HG02610 (cell line): ENCODE measurements around the gene TMEM256.

Experiments used
- ATAC-seq: cut with Tn5 transposase; IDR thresholded peaks from one replicate; pipeline ENCODE4 v1.9.1; 2021; ENCODE audit warnings: mild to moderate bottlenecking, moderate library complexity; ENCODE audit not compliant: unreplicated experiment

TMEM256 gene

GRCh38 chr17:7431231-7431630 is 27.3 kb upstream of the TMEM256 start:
- ATAC-seq = no peak

GRCh38 chr17:7429722-7430121 is 25.8 kb upstream of the TMEM256 start:
- no peak for ATAC-seq

- no peak for ATAC-seq
Measured at GRCh38 chr17:7428557-7428956, 24.7 kb upstream of the TMEM256 start, which contains the start of gene SPEM3. SPEM3 (plus strand) TSS chr17:7428857; CDS start chr17:7428903, 46 bp downstream.

GRCh38 chr17:7427549-7427948 is 23.7 kb upstream of the TMEM256 start:
- no peak for ATAC-seq

DNA sequence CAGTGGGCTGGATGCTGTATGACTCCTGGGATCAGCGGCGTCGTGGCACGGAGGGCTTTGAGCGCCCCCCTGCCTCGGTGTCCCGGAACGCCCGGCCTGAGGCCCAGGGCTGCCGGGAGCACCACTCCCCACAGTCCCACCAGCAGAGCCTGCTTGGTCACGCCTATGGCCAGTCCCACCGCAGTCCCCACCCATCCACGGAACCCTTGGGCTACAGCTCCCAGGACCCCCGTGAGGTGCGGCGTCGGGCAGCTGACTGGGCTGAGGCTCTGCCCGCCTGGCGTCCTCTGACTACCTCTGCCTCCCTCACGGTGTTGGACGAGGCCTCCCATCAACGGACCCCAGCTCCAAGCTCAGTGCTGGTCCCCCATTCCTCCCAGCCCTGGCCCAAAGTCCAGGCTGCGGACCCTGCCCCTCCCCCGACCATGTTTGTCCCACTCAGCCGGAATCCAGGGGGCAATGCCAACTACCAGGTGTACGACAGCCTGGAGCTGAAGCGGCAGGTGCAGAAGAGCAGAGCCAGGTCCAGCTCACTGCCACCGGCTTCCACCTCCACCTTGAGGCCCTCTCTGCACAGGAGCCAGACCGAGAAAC is 23.1 kb upstream of the TMEM256 start:
- ATAC-seq = no peak

GRCh38 chr17:7426203-7426863 is 22.4 kb upstream of the TMEM256 start:
- ATAC-seq = no peak

DNA sequence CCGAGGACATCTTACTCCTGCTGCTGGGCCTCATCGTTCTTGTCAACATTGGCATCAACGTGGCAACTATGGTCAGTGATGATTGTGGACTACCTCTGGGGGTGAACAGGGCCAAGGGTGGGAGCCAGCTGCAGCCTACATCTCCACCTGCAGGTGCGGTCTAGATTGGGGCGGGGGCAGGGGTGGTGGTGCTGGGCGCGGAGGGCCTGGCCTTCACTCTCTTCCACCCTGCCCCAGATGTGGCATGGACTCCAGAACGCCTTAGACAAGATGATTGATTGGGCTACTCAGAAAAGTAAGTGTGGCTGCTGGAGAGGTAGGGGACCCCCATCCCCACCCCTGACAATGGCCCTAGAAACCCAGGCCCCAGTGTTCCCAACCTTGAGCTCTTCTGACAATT is 21.9 kb upstream of the TMEM256 start:
- no peak for ATAC-seq

DNA sequence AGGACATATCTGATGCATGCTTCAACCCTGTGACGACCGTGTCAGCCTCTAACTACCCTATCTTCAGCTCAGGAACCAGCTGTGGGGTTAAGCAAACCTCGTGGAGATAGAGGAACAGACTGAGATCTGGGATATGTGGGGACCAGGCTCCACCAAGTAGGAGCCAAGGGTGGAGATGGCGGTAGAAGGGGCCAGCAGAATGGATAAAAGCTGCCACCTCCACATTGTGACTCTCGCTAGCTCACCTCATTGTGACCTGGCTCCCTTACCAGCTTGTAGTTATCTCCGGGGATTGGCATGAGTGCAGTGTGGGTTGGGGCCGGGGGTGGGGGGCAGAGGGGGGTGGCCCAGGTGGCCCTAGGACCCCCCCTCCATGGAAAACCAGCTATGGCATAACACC is 21.4 kb upstream of the TMEM256 start, which contains the start of gene SPEM2:
Gene SPEM2, plus strand, starts transcription at position 301 of the 400 bp plus-strand sequence. Its CDS starts 73 bp downstream, at position 374.
- ATAC-seq = no peak

GRCh38 chr17:7423679-7424078 is 19.8 kb upstream of the TMEM256 start:
- ATAC-seq = no peak

DNA sequence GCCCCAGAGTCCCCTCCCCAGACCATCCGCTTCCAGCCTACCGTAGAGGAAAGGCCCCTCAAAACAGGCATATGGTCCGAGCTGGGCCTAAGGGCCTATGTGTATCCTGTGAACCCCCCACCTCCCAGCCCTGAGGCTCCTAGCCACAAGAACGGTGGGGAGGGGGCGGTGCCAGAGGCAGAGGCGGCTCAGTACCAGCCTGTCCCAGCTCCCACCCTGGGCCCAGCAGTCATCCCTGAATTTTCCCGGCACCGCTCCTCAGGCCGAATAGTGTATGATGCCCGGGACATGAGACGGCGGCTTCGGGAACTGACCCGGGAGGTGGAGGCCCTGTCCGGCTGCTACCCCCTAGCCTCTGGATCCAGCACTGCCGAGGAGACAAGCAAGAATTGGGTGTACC is 17.3 kb upstream of the TMEM256 start:
- ATAC-seq = no peak

DNA sequence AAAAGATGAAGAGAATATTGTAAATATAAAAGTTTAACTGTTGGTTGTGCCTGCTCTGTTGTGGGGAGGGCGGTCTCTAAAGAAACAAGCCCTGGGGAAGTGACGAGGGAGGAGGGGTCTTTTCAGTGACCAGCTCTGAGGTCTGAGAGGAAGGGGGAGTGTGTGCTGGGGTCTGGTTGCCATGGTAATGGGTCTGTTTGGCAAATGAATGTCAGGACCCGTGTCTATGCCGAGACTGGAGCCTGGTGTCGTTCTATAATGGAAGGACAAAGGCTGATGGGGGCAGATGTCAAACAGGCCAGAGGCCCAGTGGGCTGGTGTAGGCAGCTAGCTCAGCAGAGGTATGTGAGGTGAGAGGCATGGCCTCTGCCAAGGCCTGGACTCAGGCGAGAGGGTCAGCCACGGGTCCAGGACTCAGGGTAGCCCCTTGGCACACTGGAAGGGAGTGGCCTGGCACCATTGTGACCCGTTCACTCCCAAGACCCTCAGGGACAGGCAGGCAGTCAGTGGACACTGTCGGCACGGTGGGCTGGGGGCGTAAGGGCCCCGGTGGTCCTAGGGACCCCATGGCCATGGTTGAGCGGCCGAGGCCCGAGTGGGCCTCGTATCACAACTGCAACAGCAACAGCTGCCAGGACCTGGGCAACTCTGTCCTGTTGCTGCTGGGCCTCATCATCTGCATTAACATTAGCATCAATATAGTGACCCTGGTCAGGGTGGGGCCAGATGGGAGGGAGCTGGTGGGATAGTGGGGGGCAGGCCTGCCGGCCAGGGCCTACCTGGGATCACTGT is 16.1 kb upstream of the TMEM256 start, which contains the start of gene SPEM1:
Gene SPEM1, plus strand, starts transcription at position 506 of the 792 bp plus-strand sequence. Its CDS starts 61 bp downstream, at position 567.
- ATAC-seq = no peak

- ATAC-seq = no peak
Measured at GRCh38 chr17:7418472-7419152, 14.7 kb upstream of the TMEM256 start.

DNA sequence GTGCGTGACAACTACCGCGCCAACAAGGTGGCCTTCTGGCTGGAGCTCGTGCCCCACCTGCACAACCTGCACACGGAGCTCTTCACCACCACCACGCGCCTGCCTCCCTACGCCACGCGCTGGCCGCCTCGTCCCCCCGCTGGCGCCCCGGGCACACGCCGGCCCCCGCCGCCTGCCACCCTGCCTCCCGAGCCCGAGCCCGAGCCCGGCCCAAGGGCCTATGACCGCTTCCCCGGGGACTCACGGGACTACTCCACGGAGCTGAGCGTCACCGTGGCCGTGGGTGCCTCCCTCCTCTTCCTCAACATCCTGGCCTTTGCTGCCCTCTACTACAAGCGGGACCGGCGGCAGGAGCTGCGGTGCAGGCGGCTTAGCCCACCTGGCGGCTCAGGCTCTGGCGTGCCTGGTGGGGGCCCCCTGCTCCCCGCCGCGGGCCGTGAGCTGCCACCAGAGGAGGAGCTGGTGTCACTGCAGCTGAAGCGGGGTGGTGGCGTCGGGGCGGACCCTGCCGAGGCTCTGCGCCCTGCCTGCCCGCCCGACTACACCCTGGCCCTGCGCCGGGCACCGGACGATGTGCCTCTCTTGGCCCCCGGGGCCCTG is 13.3 kb upstream of the TMEM256 start:
- no peak for ATAC-seq

DNA sequence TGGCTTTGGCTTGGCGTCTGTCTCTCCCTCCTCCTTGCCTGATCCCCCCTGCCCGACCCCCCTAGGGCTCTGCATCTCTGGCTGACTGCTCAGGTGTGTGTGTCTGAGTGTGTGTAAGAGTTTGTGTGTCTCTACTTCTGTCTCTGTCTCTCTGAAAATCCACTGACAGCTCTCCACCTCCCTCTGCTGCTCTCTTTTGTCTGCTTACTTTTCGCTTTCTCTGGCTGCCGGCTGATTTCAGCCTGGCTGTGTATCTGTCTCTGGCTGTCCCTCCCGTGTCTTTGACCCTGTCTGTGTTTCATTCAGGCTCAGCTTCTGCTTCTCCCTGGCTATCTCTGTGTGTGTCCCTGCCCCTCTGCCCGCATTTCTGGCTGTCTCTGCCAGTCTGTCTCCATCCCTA is 12.4 kb upstream of the TMEM256 start:
- no peak for ATAC-seq

GRCh38 chr17:7415784-7416183 is 11.9 kb upstream of the TMEM256 start:
- no peak for ATAC-seq

- no peak for ATAC-seq
Measured at GRCh38 chr17:7414837-7415236, 10.9 kb upstream of the TMEM256 start.

- ATAC-seq = no peak
Measured at GRCh38 chr17:7413346-7413985, 9.6 kb upstream of the TMEM256 start.

DNA sequence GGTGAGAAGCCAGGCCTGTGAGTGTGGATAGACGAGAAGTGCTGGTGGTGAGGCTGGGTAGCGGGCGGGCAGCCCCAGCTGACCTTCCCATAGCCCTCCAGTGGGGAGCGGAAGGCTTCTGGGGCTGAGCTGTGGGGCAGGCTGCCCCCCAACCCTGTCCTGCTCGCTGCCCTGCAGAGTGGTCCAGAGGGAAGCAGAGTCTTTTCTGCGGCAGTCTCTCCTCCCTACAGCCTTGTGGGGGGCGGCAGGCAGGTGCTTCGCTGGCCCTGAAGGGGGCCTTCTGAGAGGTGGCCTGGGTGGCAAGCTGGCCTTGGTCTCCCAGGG is 7.5 kb upstream of the TMEM256 start:
- no peak for ATAC-seq

DNA sequence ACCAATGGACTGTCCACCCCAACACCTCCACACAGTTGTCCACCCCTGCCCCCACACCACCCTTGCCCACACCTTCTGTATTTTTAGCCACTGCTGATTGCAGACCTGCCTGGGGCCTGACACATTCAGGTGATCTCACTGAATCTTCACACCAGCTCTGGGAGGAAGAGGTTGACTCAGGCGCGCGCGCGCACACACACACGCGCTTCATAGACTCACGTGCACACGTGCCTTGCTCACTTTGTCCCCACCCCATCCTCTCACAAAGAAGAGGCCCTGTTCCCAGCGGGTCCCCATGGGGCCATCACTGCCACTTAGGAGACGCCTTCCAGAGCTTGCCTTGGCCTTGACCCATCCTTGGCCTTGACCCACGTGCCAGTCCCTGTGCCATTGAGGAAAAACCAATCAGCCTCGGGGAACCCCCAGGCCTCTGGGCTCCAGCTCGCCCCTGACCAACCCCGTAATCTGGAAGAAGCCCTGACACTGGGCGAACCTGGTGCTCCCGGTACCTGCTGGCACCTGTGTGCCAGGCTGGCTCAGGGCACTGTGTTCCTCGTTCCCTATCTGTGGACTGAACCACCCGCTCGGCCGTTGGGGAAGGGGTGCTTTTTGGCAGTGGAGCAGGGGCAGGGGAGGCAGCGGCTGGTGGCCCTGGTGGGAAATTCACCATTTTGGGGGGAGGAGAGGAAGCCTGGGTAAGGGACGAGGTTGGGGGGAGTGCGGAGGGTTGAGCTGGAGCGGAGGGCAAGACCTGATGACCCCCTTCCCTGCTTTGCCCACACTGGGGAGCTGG is 6.9 kb upstream of the TMEM256 start:
- ATAC-seq = no peak

DNA sequence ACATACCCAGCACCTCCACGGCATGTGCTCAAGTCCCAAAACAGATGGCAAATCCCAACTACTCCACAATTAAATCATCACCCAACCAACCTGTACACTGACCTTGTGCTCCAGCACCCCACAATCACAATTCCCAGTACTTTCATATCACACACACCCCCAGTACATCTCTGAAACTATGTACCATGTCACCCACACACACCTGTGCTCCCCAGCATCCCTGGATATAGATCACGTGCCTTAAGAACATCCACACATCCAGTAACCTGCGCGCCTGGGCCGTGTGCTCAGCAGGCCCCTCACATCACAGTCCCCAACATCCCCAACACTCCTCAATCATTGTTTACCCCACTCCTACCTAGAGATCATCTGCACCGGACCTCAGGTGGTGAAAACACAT is 5.8 kb upstream of the TMEM256 start:
- no peak for ATAC-seq
